ENCODE measurements around the gene ARHGEF7. TPM values are rescaled to one million over a fixed set of nuclear protein-coding genes. Genes with fewer than 3 reads are reported as not detected.

Gene ARHGEF7
- polyA plus RNA-seq, 2 donors = 13.5 to 16.0 TPM

DNA sequence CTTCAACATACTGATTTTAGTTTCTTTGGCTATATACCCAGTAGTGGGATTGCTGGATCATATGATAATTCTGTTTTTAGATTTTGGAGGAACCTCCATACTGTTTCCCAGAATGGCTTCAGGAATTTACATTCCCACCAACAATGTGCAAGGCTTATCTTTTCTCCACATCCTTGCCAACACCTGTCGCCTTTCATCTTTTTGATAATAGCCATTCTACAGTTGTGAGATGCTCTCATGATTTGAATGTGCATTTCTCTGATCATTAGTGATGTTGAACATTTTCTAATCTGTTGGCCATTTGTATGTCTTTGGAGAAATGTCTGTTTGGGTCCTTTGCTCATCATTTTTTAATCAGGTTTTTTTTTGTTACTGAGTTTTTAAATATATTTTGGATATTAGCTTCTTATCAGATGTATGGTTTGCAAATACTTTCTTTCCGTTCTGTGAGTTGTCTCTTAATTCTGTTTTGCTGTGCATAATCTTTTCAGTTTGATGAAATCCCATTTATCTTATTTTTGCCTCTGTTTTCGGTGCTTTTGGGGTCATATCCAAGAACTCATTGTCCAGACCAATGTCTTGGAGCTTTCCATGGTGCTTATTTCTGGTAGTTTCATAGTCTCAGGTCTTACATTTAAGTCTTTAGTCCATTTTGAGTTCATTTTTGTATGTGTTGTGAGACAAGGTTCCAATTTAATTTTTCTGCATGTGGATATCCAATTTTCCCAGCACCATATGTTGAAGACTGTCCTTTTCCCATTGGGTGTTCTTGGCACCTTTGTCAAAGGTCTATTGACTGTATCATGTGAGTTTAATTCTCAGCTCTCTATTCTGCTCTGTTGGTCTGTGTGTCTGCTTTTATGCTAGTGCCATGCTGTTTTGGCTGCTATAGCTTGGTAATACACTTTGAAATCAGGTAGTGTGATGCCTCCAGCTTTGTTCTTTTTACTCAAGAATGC is 44.5 kb downstream of the ARHGEF7 start:
- no peaks in the 10 kb centered on the region for H3K27me3 ChIP-seq (ENCODE audit: control insufficient read depth in 1 of 2, insufficient read depth in 2 of 2, low read length in 2 of 2)
- peaks cover 0 to 3% of the 10 kb centered on the region in 2 donors for H3K36me3 ChIP-seq (ENCODE audit: control insufficient read depth in 2 of 2, insufficient read depth in 2 of 2, low read length in 1 of 2)
- WGBS, 2 donors = 97% methylated on average over 3 of the region's 3 CpGs
- no peak overlapping the region for H3K27ac ChIP-seq (ENCODE audit: low read depth in 2 of 2, low read length in 1 of 2)
- H3K9me3 ChIP-seq (ENCODE audit: control insufficient read depth in 2 of 2, insufficient read depth in 1 of 2, low read depth in 1 of 2, low read length in 1 of 2) = no peaks in the 10 kb centered on the region
- H3K4me3 ChIP-seq (ENCODE audit: low read depth in 1 of 2, low read length in 2 of 2) = no peak overlapping the region
- peaks cover 0 to 2% of the 10 kb centered on the region in 2 donors for H3K4me1 ChIP-seq (ENCODE audit: control insufficient read depth in 2 of 2, insufficient read depth in 2 of 2, low read length in 1 of 2)

DNA sequence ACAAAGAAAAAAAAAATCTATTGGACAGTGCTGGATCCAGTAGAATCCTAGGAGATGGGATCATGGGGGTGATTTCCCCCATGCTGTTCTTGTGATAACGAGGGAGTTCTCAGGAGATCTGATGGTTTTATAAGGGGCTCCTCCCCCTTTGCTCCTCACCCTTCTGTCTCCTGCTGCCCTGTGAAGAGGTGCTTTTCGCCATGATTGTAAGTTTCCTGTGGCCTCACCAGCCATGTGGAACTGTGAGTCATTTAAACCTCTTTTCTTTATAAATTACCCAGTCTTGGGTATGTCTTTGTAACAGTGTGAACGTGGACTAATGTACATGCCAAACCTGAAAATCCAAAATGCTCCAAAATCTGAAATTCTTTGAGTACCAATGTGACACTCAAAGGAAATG is 45.5 kb downstream of the ARHGEF7 start:
- Histone ChIP-seq H3K36me3 (ENCODE audit: control insufficient read depth in 2 of 2, insufficient read depth in 2 of 2, low read length in 1 of 2) (peaks cover 0 to 3% of the 10 kb centered on the region in 2 donors), H3K27ac (ENCODE audit: low read depth in 2 of 2, low read length in 1 of 2) (no peak overlapping the region), H3K9me3 (ENCODE audit: control insufficient read depth in 2 of 2, insufficient read depth in 1 of 2, low read depth in 1 of 2, low read length in 1 of 2) (no peaks in the 10 kb centered on the region), H3K4me3 (ENCODE audit: low read depth in 1 of 2, low read length in 2 of 2) (no peak overlapping the region), H3K27me3 (ENCODE audit: control insufficient read depth in 1 of 2, insufficient read depth in 2 of 2, low read length in 2 of 2) (no peaks in the 10 kb centered on the region), H3K4me1 (ENCODE audit: control insufficient read depth in 2 of 2, insufficient read depth in 2 of 2, low read length in 1 of 2) (peaks cover 0 to 6% of the 10 kb centered on the region in 2 donors)
- 93 to 95% methylated on average over 3 of the region's 3 CpGs for WGBS, 2 donors

DNA sequence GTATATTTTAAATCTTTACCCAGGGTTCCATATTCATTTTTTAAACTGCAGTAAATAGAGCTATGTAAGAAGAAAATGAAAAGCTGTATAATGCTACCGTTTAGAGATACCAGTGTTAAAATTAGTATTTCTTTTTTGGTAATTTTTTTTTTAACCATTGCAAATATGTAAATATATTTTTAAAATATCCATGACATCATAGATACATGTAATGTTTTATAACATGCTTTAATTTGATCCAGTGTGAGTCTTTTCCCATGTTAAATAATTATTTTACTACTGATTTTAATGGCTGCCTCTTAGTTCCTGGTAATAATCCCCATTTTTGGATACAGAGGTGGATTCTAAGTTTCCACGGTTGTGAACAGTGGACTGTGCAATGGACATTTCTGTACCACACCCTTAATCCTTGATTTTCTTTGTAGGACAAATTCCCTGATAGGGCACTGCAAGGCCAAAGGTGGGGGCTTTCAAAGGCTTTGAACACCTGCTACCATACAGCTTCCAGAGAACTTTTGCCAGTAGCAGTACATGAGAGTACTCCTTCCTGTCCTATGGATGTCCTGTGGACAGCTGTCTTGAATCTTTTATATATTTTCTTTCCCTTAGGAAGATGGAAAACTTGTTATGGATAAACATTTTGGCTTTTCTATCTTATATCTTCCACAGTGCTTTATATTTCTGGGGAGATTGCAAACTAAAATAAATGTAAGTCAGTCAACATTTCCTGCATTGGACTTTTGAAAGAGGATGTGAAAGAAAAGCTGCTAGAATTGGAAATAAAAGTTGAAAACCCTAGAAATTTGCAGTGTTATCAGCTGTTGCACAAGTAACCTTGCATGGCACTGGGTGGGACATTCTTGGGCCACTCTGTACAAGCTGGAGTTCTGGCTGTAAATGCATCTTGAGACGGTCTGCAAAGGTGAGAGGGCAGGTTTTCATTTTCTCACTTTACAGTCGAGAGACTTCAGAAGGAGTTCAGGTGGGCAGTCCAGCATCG is 46.8 kb downstream of the ARHGEF7 start:
- Histone ChIP-seq H3K4me1 (ENCODE audit: control insufficient read depth in 2 of 2, insufficient read depth in 2 of 2, low read length in 1 of 2) (peaks cover 0 to 8% of the 10 kb centered on the region in 2 donors), H3K36me3 (ENCODE audit: control insufficient read depth in 2 of 2, insufficient read depth in 2 of 2, low read length in 1 of 2) (peaks cover 0 to 3% of the 10 kb centered on the region in 2 donors), H3K4me3 (ENCODE audit: low read depth in 1 of 2, low read length in 2 of 2) (no peak overlapping the region), H3K27me3 (ENCODE audit: control insufficient read depth in 1 of 2, insufficient read depth in 2 of 2, low read length in 2 of 2) (no peaks in the 10 kb centered on the region), H3K27ac (ENCODE audit: low read depth in 2 of 2, low read length in 1 of 2) (no peak overlapping the region), H3K9me3 (ENCODE audit: control insufficient read depth in 2 of 2, insufficient read depth in 1 of 2, low read depth in 1 of 2, low read length in 1 of 2) (no peaks in the 10 kb centered on the region)
- 81 to 89% methylated on average over 5 of the region's 5 CpGs for WGBS, 2 donors

DNA sequence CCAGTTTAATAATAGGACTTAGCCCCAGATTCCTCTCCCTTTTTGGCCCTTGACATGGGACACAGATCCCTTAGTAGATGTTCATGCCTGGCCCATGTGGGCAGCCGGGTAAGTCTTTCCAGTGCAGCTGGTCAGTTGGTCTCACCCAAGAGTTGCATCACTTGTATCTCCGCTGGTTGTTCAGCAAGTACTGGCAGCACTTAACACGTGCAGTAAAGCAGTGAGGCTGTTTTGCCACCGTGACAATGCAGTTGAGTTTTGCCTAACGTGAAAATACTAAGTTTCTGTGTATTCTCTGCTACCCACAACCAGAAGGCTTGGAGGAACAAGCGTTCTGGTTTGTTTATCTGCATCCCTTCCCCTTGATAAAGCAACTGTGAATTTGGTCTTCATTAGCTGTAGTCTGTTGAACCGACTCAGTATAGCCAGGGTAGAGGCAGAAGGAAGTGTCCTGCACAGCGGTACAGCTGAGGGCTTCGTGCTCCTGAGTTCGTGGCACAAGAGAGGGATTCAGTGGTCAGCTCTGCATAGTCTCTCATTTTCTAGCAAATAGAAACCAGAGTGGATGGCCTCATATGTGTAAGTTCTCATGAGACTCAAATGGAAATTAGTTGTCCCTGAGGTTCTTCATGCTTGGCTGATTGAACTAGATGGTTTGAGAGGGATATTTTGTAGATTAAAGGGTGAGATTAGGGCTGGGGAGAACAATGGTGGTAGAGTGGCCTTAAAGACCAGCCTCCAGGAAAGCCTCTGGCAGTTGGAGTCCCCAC is 50.3 kb downstream of the ARHGEF7 start:
- H3K4me1 ChIP-seq (ENCODE audit: control insufficient read depth in 2 of 2, insufficient read depth in 2 of 2, low read length in 1 of 2) = peaks cover 3 to 12% of the 10 kb centered on the region in 2 donors
- peaks cover 0 to 5% of the 10 kb centered on the region in 2 donors for H3K36me3 ChIP-seq (ENCODE audit: control insufficient read depth in 2 of 2, insufficient read depth in 2 of 2, low read length in 1 of 2)
- 91 to 94% methylated on average over 10 of the region's 10 CpGs for WGBS, 2 donors
- H3K27me3 ChIP-seq (ENCODE audit: control insufficient read depth in 1 of 2, insufficient read depth in 2 of 2, low read length in 2 of 2) = no peaks in the 10 kb centered on the region
- no peak overlapping the region for H3K4me3 ChIP-seq (ENCODE audit: low read depth in 1 of 2, low read length in 2 of 2)
- no peaks in the 10 kb centered on the region for H3K9me3 ChIP-seq (ENCODE audit: control insufficient read depth in 2 of 2, insufficient read depth in 1 of 2, low read depth in 1 of 2, low read length in 1 of 2)
- H3K27ac ChIP-seq (ENCODE audit: low read depth in 2 of 2, low read length in 1 of 2) = no peak overlapping the region

- H3K36me3 ChIP-seq (ENCODE audit: control insufficient read depth in 2 of 2, insufficient read depth in 2 of 2, low read length in 1 of 2) = peaks cover 0 to 2% of the 10 kb centered on the region in 2 donors
- H3K4me3 ChIP-seq (ENCODE audit: low read depth in 1 of 2, low read length in 2 of 2) = no peak overlapping the region
- H3K9me3 ChIP-seq (ENCODE audit: control insufficient read depth in 2 of 2, insufficient read depth in 1 of 2, low read depth in 1 of 2, low read length in 1 of 2) = no peaks in the 10 kb centered on the region
- WGBS, 2 donors = 66 to 81% methylated on average over 11 of the region's 11 CpGs
- peaks cover 3 to 12% of the 10 kb centered on the region in 2 donors for H3K4me1 ChIP-seq (ENCODE audit: control insufficient read depth in 2 of 2, insufficient read depth in 2 of 2, low read length in 1 of 2)
- no peak overlapping the region for H3K27ac ChIP-seq (ENCODE audit: low read depth in 2 of 2, low read length in 1 of 2)
- H3K27me3 ChIP-seq (ENCODE audit: control insufficient read depth in 1 of 2, insufficient read depth in 2 of 2, low read length in 2 of 2) = no peaks in the 10 kb centered on the region
These were observed 52.0 kb downstream of the ARHGEF7 start for GRCh38 chr13:111166882-111167675.

GRCh38 chr13:111168107-111168506 is 53.0 kb downstream of the ARHGEF7 start:
- WGBS, 2 donors = 79 to 86% methylated on average over 8 of the region's 8 CpGs
- Histone ChIP-seq H3K4me1 (ENCODE audit: control insufficient read depth in 2 of 2, insufficient read depth in 2 of 2, low read length in 1 of 2) (peaks cover 3 to 12% of the 10 kb centered on the region in 2 donors), H3K27ac (ENCODE audit: low read depth in 2 of 2, low read length in 1 of 2) (no peak overlapping the region), H3K9me3 (ENCODE audit: control insufficient read depth in 2 of 2, insufficient read depth in 1 of 2, low read depth in 1 of 2, low read length in 1 of 2) (no peaks in the 10 kb centered on the region), H3K27me3 (ENCODE audit: control insufficient read depth in 1 of 2, insufficient read depth in 2 of 2, low read length in 2 of 2) (no peaks in the 10 kb centered on the region), H3K4me3 (ENCODE audit: low read depth in 1 of 2, low read length in 2 of 2) (no peak overlapping the region), H3K36me3 (ENCODE audit: control insufficient read depth in 2 of 2, insufficient read depth in 2 of 2, low read length in 1 of 2) (peaks cover 0 to 2% of the 10 kb centered on the region in 2 donors)

DNA sequence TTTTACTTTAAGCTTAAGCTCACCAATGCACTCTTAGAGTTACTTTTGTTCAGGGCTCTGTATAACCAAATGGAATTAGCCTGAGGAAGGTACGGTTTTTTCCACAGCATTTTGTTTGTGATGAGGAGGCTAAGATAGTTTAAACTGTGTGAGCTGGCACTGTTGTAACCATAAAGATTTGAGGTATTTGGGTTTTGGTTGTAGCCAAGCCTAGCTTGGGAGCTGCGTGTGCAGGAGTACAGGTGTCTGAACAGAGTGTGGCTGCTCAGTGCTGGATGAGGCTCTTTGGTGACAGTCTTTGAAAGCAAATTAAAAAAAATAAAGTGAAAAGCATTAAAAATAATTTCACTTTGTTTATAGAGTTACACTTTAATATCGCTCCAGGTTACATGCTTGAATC is 56.0 kb downstream of the ARHGEF7 start:
- H3K27ac ChIP-seq (ENCODE audit: low read depth in 2 of 2, low read length in 1 of 2) = no peak overlapping the region
- peaks cover 2 to 3% of the 10 kb centered on the region in 2 donors for H3K36me3 ChIP-seq (ENCODE audit: control insufficient read depth in 2 of 2, insufficient read depth in 2 of 2, low read length in 1 of 2)
- H3K9me3 ChIP-seq (ENCODE audit: control insufficient read depth in 2 of 2, insufficient read depth in 1 of 2, low read depth in 1 of 2, low read length in 1 of 2) = no peaks in the 10 kb centered on the region
- H3K4me1 ChIP-seq (ENCODE audit: control insufficient read depth in 2 of 2, insufficient read depth in 2 of 2, low read length in 1 of 2) = peaks cover 3 to 8% of the 10 kb centered on the region in 2 donors
- H3K27me3 ChIP-seq (ENCODE audit: control insufficient read depth in 1 of 2, insufficient read depth in 2 of 2, low read length in 2 of 2) = no peaks in the 10 kb centered on the region
- H3K4me3 ChIP-seq (ENCODE audit: low read depth in 1 of 2, low read length in 2 of 2) = no peak overlapping the region
- 59 to 65% methylated on average over 3 of the region's 3 CpGs for WGBS, 2 donors

DNA sequence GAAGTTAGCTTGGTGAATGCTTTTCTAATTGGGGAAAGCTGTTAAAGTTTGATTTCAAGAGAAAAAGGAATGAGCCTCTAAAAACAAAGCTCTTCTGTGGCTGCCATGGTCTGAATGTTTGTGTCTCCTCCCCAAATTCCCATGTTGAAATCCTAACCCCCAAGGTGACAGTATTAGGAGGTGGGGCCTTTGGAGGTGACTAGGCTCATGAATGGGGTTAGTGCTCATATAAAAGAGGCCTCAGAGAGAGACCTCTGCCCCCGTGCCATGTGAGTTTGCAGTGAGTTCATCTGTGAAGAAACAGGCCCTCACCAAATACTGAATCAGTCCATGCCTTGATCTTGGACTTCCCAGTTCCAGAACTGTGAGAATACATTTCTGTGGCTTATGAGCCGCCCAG is 56.5 kb downstream of the ARHGEF7 start:
- no peaks in the 10 kb centered on the region for H3K27me3 ChIP-seq (ENCODE audit: control insufficient read depth in 1 of 2, insufficient read depth in 2 of 2, low read length in 2 of 2)
- no peak overlapping the region for H3K27ac ChIP-seq (ENCODE audit: low read depth in 2 of 2, low read length in 1 of 2)
- WGBS, 2 donors = 86 to 91% methylated on average over 2 of the region's 2 CpGs
- no peak overlapping the region for H3K4me3 ChIP-seq (ENCODE audit: low read depth in 1 of 2, low read length in 2 of 2)
- H3K36me3 ChIP-seq (ENCODE audit: control insufficient read depth in 2 of 2, insufficient read depth in 2 of 2, low read length in 1 of 2) = peaks cover 2 to 3% of the 10 kb centered on the region in 2 donors
- peaks cover 3 to 7% of the 10 kb centered on the region in 2 donors for H3K4me1 ChIP-seq (ENCODE audit: control insufficient read depth in 2 of 2, insufficient read depth in 2 of 2, low read length in 1 of 2)
- H3K9me3 ChIP-seq (ENCODE audit: control insufficient read depth in 2 of 2, insufficient read depth in 1 of 2, low read depth in 1 of 2, low read length in 1 of 2) = no peaks in the 10 kb centered on the region

Measured in esophagus (tissue), 2 donors.